A549 (cell line): ENCODE results near the gene TNS3.

ENCODE experiments used
- CTCF ChIP-seq: fragments of >200 bp; sonication (Bioruptor Twin); formaldehyde crosslinking; IDR thresholded peaks from 3 replicates; pipeline ENCODE4 v1.5.1; 2016
- E2F6 ChIP-seq: IDR thresholded peaks from 2 replicates; pipeline ENCODE4 v1.6.1; 2012; ENCODE audit warnings: low read depth, borderline replicate concordance
- EP300 ChIP-seq, 2 experiments: fragments of >200 bp; sonication (Bioruptor Twin); formaldehyde crosslinking; IDR thresholded peaks; 2 replicates in 1 of 2; 3 replicates in 1 of 2; pipeline ENCODE4 v1.6.1; 2016 to 2017
- FOSB ChIP-seq: fragments of 250-450 bp; sonication (Bioruptor Pico); IDR thresholded peaks from 2 replicates; pipeline ENCODE4 v1.5.0; 2020; ENCODE audit warnings: mild to moderate bottlenecking, moderate library complexity
- HMGXB4 ChIP-seq: fragments of 250-450 bp; sonication (Bioruptor Pico); IDR thresholded peaks from 2 replicates; pipeline ENCODE4 v1.5.0; 2021; ENCODE audit warnings: mild to moderate bottlenecking, moderate library complexity, borderline replicate concordance
- KDM1A ChIP-seq: fragments of 200-600 bp; sonication (generic); IDR thresholded peaks from 2 replicates; pipeline ENCODE4 v1.6.1; 2016; ENCODE audit warnings: low read depth, mild to moderate bottlenecking
- NR3C1 ChIP-seq: fragments of >200 bp; sonication (Bioruptor Twin); formaldehyde crosslinking; IDR thresholded peaks from 3 replicates; pipeline ENCODE4 v1.6.1; 2017
- PHF8 ChIP-seq: fragments of 200-600 bp; sonication (generic); IDR thresholded peaks from 2 replicates; pipeline ENCODE4 v1.6.1; 2016; ENCODE audit warnings: low read depth, mild to moderate bottlenecking, antibody characterized with exemption, moderate library complexity, borderline replicate concordance
- POLR2A ChIP-seq: IDR thresholded peaks from 2 replicates; pipeline ENCODE4 v1.6.1; 2012; ENCODE audit warnings: mild to moderate bottlenecking, low read length
- REST ChIP-seq: fragments of 200-600 bp; sonication (generic); IDR thresholded peaks from 2 replicates; pipeline ENCODE4 v1.6.1; 2016; ENCODE audit warnings: antibody characterized with exemption, mild to moderate bottlenecking, moderate library complexity
- SMC3 ChIP-seq: fragments of >200 bp; sonication (Bioruptor Twin); formaldehyde crosslinking; IDR thresholded peaks from 3 replicates; pipeline ENCODE4 v1.6.1; 2018; ENCODE audit warnings: inconsistent platforms
- ZC3H11A ChIP-seq: fragments of 450-650 bp; IDR thresholded peaks from 2 replicates; pipeline ENCODE4 v1.6.1; 2014; ENCODE audit warnings: antibody characterized with exemption, mild to moderate bottlenecking
- ZFP36 ChIP-seq: fragments of 450-650 bp; IDR thresholded peaks from 2 replicates; pipeline ENCODE4 v1.6.1; 2014; ENCODE audit warnings: borderline replicate concordance; ENCODE audit not compliant: partially characterized antibody

GRCh38 chr7:47244692-47245091 is 337.2 kb downstream of the TNS3 start:
- TF ChIP-seq EP300 (IDR thresholded peaks at IDR 0.05) (no peak), CTCF (no peak), KDM1A (no peak), ZFP36 (no peak), PHF8 (no peak), HMGXB4 (no peak), POLR2A (no peak), E2F6 (no peak), FOSB (no peak), NR3C1 (no peak), SMC3 (no peak), REST (no peak), ZC3H11A (no peak)
